ENCODE data around the gene CTBS.

The CTBS gene

GRCh38 chr1:84505493-84506001, 68.7 kb downstream of the CTBS start:
- peak; percentile 50 for DNase-seq

- no peak for DNase-seq
These were observed 69.4 kb downstream of the CTBS start for GRCh38 chr1:84504580-84505492.

DNA sequence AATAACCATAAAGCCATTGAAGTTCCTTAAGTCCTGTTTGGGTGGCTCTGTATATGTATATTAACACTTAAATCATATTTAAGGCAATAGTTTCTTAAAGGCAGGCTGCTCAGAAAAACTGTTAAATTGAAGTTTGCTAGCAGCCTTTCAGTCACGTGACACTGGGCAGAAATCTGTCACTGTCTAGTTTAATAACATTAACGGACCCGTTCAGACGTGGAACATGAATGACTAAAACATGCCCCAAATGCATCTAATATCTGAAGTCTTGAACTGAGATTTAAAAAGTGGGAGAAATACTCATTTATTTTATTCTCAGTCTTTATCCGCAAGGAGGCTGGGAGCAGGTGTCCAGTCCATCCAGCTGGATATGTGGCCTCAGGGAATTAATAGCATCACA, 71.3 kb downstream of the CTBS start:
- DNase-seq, result no peak

All from NCI-H526 treated with DMSO at 0.1 percent for 48 hours (cell line).